GM06990 (cell line): ENCODE results near the gene CARS1.
A peak's percentile ranks its signal among the peaks of the same experiment; 100 is the strongest.

ENCODE experiments used
- DNase-seq: peaks from one replicate; pipeline ENCODE4 v3.0.0-alpha.2; 2011; ENCODE audit not compliant: insufficient read length; ENCODE audit errors: extremely low read depth
- H3K27me3 ChIP-seq: replicated peaks from 2 replicates; pipeline ENCODE4 v1.6.0; 2011; ENCODE audit warnings: low read length; ENCODE audit not compliant: control insufficient read depth, insufficient read depth
- H3K36me3 ChIP-seq: 2 replicates; pipeline ENCODE4 v1.5.1; 2011; ENCODE audit warnings: low read length; ENCODE audit not compliant: control insufficient read depth, insufficient read depth
- H3K4me3 ChIP-seq: replicated peaks from 2 replicates; pipeline ENCODE4 v1.5.1; 2011; ENCODE audit warnings: low read depth, mild to moderate bottlenecking, control low read depth, low read length
- CTCF ChIP-seq: IDR thresholded peaks from 2 replicates; pipeline ENCODE4 v1.5.1; 2011; ENCODE audit warnings: low read length, control low read depth, mild to moderate bottlenecking, inconsistent platforms; ENCODE audit not compliant: insufficient read depth, poor library complexity, severe bottlenecking

CARS1 gene

DNA sequence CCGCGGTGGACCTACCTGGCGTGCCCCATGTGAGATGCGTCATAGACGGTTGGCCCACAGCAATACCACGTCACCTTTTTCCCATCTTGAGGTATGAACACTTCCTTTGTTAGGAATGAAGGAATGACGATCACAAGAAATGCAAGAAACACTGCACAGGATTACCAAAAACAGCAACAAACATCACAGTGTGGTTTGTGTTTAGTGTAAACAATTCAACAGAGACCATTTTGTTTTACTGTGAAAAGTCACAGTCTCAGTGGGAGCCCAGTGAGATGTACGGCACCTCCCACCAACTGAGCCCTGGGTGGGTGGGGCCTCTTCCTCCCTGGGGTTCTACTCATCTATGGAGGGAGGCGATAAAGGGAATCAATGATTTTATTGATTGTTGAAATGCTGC lies 16.3 kb downstream of the CARS1 start:
- Histone ChIP-seq H3K36me3 (peaks cover 39% of the 10 kb centered on the region), H3K4me3 (no peak overlapping the region), H3K27me3 (no peaks in the 10 kb centered on the region)
- TF ChIP-seq CTCF = no peak
- no peak for DNase-seq

GRCh38 chr11:3037945-3038271 lies 19.3 kb downstream of the CARS1 start:
- Histone ChIP-seq H3K36me3 (peaks cover 27% of the 10 kb centered on the region), H3K4me3 (no peak overlapping the region), H3K27me3 (no peaks in the 10 kb centered on the region)
- no peak for TF ChIP-seq CTCF
- DNase-seq = no peak

DNA sequence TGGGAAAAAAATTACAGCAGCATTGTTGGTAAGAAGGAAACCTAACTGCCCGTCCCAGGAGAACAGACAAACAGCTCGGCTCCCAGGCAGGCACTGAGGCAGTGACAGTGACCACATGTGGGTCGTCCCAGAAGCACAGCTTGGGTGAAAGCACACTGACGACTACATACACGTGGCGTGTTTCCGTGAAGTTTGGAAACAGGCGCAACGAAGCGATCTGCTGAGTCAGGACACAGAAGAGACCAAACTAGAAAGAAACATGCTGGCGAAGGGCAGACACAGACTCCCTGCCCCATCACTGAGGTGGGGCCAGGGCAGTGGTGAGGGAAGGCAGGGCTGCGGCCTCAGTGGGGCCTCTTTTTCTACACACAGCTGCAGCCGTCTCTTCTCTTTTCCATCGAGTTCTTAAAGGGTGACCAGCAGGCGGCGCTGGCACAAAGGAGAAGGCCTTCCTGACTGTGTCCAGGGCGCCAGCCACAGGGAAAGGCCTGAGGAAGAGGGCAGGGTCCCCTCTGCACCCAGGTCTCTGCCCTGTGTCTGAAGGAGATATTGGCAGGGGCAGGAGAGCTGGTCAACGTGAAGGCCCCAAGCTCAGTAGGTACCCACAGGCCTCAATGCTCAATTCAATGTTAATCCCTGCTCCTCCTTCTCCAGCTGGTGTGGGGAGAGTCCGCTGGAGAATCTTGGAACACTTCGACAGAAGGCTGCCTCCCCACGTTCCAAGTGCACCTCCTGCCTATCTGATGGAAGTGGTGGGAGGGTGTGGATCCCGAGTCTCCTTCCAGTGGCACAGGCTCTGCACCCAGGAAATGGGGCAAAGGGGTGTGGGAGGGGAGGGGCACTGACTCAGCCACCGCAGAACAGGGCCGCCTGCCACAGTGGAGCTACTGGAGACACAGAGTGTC lies 19.9 kb downstream of the CARS1 start:
- DNase-seq = no peak
- Histone ChIP-seq H3K36me3 (peaks cover 27% of the 10 kb centered on the region), H3K27me3 (no peaks in the 10 kb centered on the region), H3K4me3 (no peak overlapping the region)
- TF ChIP-seq CTCF = peak; percentile 87

- H3K27me3 ChIP-seq = no peaks in the 10 kb centered on the region
- H3K4me3 ChIP-seq = no peak overlapping the region
- no peak for DNase-seq
- TF ChIP-seq CTCF = no peak
- H3K36me3 ChIP-seq = peaks cover 22% of the 10 kb centered on the region
These were observed 20.8 kb downstream of the CARS1 start for GRCh38 chr11:3036419-3036818.

DNA sequence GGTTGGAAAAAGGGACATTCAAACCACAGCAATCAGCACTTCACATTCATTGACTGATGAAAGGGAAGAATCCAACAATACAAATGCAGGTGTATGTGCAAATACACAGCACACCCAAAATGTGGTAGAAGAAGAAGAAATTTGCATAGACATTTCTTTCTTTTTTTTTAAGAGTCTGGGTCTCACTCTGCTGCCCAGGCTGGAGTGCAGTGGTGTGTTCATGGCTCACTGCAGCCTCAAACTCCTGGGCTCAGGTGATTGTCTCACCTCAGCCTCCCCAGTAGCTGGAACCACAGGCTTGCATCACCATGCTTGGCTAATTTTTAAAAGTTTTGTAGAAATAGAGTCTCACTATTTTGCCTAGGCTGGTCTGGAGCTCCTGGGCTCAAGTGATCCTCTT lies 21.9 kb downstream of the CARS1 start:
- DNase-seq = no peak
- peaks cover 16% of the 10 kb centered on the region for H3K36me3 ChIP-seq

More for the DNA sequence above, 21.9 kb downstream of the CARS1 start:
- H3K4me3 ChIP-seq = no peak overlapping the region
- no peaks in the 10 kb centered on the region for H3K27me3 ChIP-seq
- no peak for TF ChIP-seq CTCF
